Tibial artery (tissue), 4 donors: ENCODE measurements around the gene ZBTB24.

Source experiments
- DNase-seq, 2 donors: peaks; one replicate each; pipeline ENCODE4 v3.0.0-alpha.2; 2019
- H3K27ac ChIP-seq, 2 donors: fragments of 200-600 bp; sonication (generic) in 1 of 2; 1 replicate in 1 of 2; 2 replicates in 1 of 2; pipeline ENCODE4 v1.5.1; 2018 to 2019; ENCODE audit warnings: mild to moderate bottlenecking in 1 of 2
- H3K27me3 ChIP-seq, 2 donors: fragments of 200-600 bp; sonication (generic) in 1 of 2; one replicate each; pipeline versions ENCODE4 v1.5.1 to v1.6.0; 2016 to 2019
- H3K36me3 ChIP-seq, 3 donors: fragments of 200-600 bp; sonication (generic) in 2 of 3; one replicate each; pipeline ENCODE4 v1.5.1; 2016 to 2019; ENCODE audit warnings: mild to moderate bottlenecking in 2 of 3
- H3K4me1 ChIP-seq, 4 donors: fragments of 200-600 bp; sonication (generic) in 2 of 4; 1 replicate in 3 of 4; 2 replicates in 1 of 4; pipeline ENCODE4 v1.5.1; 2016 to 2019
- H3K4me3 ChIP-seq, 2 donors: fragments of 200-600 bp; sonication (generic) in 1 of 2; 1 replicate in 1 of 2; 2 replicates in 1 of 2; pipeline ENCODE4 v1.5.1; 2018 to 2019; ENCODE audit warnings: mild to moderate bottlenecking in 2 of 2
- H3K9me3 ChIP-seq, 3 donors: fragments of 200-600 bp; sonication (generic) in 1 of 3; one replicate each; pipeline ENCODE4 v1.5.1; 2016 to 2019
- intact Hi-C: fragments of 100-400 bp; cut with DNase I; formaldehyde crosslinking; loops from one replicate; pipeline ENCODE4 v1.15.0; 2023; ENCODE audit warnings: low total_unique reads
- TF ChIP-seq, protein P1 (sequence below), 2 experiments: fragments of 200-600 bp in 1 of 2; fragments of 450-650 bp in 1 of 2; IDR thresholded peaks; one replicate each; pipeline ENCODE4 v1.5.1; 2017 to 2019; ENCODE audit warnings: antibody characterized with exemption in 2 of 2, mild to moderate bottlenecking in 1 of 2, moderate library complexity in 1 of 2

ZBTB24 gene

DNA sequence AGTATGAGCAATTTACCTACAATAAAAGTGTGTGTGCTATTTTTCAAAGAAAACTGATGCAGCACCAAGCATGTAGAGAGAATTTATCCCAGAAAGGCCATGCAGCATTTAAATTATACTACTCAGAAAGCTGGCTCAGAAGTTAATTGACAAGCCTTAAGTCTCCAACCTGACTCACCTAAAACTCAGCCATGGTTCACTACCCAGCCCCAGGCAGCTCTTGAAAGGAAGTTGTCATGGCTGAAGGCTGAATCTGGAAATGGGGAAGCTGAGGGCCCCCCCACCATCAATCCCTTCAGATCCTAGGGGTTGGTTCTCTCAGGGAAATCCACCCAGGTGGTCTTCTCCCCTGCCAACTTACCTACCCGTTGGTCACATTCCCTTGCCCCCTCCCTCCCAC lies 62.3 kb downstream of the ZBTB24 start:
- peaks cover 0 to under 1% (median 0%) of the 10 kb centered on the region in 3 donors for H3K36me3 ChIP-seq
- intact Hi-C loops = no loop called here
- H3K27ac ChIP-seq = no peak overlapping the region
- DNase-seq = no peak
- TF ChIP-seq, protein P1, sequence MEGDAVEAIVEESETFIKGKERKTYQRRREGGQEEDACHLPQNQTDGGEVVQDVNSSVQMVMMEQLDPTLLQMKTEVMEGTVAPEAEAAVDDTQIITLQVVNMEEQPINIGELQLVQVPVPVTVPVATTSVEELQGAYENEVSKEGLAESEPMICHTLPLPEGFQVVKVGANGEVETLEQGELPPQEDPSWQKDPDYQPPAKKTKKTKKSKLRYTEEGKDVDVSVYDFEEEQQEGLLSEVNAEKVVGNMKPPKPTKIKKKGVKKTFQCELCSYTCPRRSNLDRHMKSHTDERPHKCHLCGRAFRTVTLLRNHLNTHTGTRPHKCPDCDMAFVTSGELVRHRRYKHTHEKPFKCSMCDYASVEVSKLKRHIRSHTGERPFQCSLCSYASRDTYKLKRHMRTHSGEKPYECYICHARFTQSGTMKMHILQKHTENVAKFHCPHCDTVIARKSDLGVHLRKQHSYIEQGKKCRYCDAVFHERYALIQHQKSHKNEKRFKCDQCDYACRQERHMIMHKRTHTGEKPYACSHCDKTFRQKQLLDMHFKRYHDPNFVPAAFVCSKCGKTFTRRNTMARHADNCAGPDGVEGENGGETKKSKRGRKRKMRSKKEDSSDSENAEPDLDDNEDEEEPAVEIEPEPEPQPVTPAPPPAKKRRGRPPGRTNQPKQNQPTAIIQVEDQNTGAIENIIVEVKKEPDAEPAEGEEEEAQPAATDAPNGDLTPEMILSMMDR (IDR thresholded peaks at IDR 0.05) = no peak
- no peaks in the 10 kb centered on the region for H3K27me3 ChIP-seq
- no peaks in the 10 kb centered on the region for H3K9me3 ChIP-seq
- no peaks in the 10 kb centered on the region for H3K4me1 ChIP-seq
- no peak overlapping the region for H3K4me3 ChIP-seq

DNA sequence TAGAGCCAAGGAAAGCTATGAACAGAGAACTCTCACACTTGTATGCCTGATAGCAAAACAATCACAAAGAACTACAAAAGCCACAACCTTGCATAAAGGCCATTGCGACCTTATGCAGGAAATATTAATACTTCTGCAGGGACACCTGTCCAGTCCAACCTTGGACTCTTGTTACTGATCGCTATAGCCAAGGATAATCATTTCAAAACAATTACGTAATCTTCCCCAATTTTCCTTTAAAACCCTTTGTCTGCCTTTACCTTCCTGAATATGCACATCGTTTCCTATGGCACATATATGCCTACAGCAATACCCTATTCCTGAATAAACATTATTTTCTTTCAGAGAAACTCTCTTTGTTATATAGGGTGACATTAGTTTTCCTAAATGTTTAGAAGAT lies 65.4 kb downstream of the ZBTB24 start:
- intact Hi-C loops = no loop called here
- Histone ChIP-seq H3K4me3 (no peak overlapping the region), H3K9me3 (no peaks in the 10 kb centered on the region), H3K27ac (no peak overlapping the region), H3K27me3 (no peaks in the 10 kb centered on the region), H3K4me1 (no peaks in the 10 kb centered on the region), H3K36me3 (peaks cover 0 to 5% (median 0%) of the 10 kb centered on the region in 3 donors)
- TF ChIP-seq, protein P1 (IDR thresholded peaks at IDR 0.05) = no peak
- DNase-seq = no peak
